Right lobe of liver (tissue), 6 donors: ENCODE results near the gene BEGAIN. TPM values are rescaled to one million over a fixed set of nuclear protein-coding genes. Genes with fewer than 3 reads are reported as not detected.

Experiments used
- ATAC-seq, 4 donors: fragments of 200-7000 bp; cut with Tn5 transposase; one replicate each; pipeline ENCODE4 v1.9.1; 2020; ENCODE audit warnings: mild to moderate bottlenecking in 4 of 4, moderate library complexity in 4 of 4
- DNase-seq, 3 donors: peaks; one replicate each; pipeline ENCODE4 v3.0.0-alpha.2; 2020
- H3K27ac ChIP-seq, 3 donors: fragments of 200-600 bp; one replicate each; pipeline ENCODE4 v1.8.0; 2022
- H3K27me3 ChIP-seq, 2 donors: fragments of 200-600 bp; one replicate each; pipeline ENCODE4 v1.8.0; 2022
- H3K36me3 ChIP-seq, 4 donors: fragments of 200-600 bp; sonication (generic) in 1 of 4; one replicate each; pipeline versions ENCODE4 v1.5.1 to v1.8.0; 2017 to 2022; ENCODE audit warnings: control low read depth in 1 of 4
- H3K4me1 ChIP-seq, 4 donors: fragments of 200-600 bp; sonication (generic) in 1 of 4; one replicate each; pipeline versions ENCODE4 v1.5.1 to v1.8.0; 2017 to 2022; ENCODE audit warnings: control low read depth in 1 of 4
- H3K4me3 ChIP-seq, 3 donors: fragments of 200-600 bp; one replicate each; pipeline ENCODE4 v1.8.0; 2022
- H3K9me3 ChIP-seq, 4 donors: fragments of 200-600 bp; sonication (generic) in 1 of 4; one replicate each; pipeline versions ENCODE4 v1.5.1 to v1.8.0; 2017 to 2022; ENCODE audit warnings: control low read depth in 1 of 4
- POLR2A ChIP-seq: fragments of 450-650 bp; IDR thresholded peaks from one replicate; pipeline ENCODE4 v1.6.1; 2017; ENCODE audit warnings: antibody characterized with exemption, mild to moderate bottlenecking
- WGBS: methylation state at CpG from one replicate; pipeline ENCODE4 v1.1.6; 2018; ENCODE audit warnings: low coverage, low lambda C conversion rate; ENCODE audit not compliant: insufficient coverage; ENCODE audit errors: missing lambda C conversion rate; 5-methylcytosine and 5-hydroxymethylcytosine counted together
- intact Hi-C, 2 donors: fragments of 100-400 bp; cut with DNase I; formaldehyde crosslinking; loops; one replicate each; pipeline versions ENCODE4 v1.11.2 to v1.14.1; 2022
- total RNA-seq, 6 experiments: library from RNA; depleted of rRNA in 2 of 6; stranded (reverse); fragments of >200 nt in 2 of 6; fragmentation: NEBNext Ultra II Directional in 3 of 6; extraction: Animal tissue kit (Norgen Biotek cat#: 25700) in 3 of 6; gene quantifications; one replicate each; pipeline versions ENCODE4 v1.1.0 to v1.2.4, GENCODE V29; 2016 to 2023
- TF ChIP-seq, protein P1 (sequence below), 4 donors: fragments of 200-600 bp in 3 of 4; fragments of 450-650 bp in 1 of 4; IDR thresholded peaks; one replicate each; pipeline versions ENCODE4 v1.5.1 to v1.8.0; 2016 to 2022; ENCODE audit warnings: antibody characterized with exemption in 4 of 4, mild to moderate bottlenecking in 2 of 4
- donor health status: DM: no; HTN: yes; CAD: no.
- donor health status: DM: no; HTN: no; CAD: no.
- donor health status: DM: no; HTN: no; CAD: no.
- donor health status: DM: no; HTN: yes; CAD: no.
- donor health status: DM: no; HTN: yes; CAD: no.

The BEGAIN gene
- total RNA-seq, 6 experiments from 2014 or later = 0.12 to 0.61 (median 0.34) TPM

DNA sequence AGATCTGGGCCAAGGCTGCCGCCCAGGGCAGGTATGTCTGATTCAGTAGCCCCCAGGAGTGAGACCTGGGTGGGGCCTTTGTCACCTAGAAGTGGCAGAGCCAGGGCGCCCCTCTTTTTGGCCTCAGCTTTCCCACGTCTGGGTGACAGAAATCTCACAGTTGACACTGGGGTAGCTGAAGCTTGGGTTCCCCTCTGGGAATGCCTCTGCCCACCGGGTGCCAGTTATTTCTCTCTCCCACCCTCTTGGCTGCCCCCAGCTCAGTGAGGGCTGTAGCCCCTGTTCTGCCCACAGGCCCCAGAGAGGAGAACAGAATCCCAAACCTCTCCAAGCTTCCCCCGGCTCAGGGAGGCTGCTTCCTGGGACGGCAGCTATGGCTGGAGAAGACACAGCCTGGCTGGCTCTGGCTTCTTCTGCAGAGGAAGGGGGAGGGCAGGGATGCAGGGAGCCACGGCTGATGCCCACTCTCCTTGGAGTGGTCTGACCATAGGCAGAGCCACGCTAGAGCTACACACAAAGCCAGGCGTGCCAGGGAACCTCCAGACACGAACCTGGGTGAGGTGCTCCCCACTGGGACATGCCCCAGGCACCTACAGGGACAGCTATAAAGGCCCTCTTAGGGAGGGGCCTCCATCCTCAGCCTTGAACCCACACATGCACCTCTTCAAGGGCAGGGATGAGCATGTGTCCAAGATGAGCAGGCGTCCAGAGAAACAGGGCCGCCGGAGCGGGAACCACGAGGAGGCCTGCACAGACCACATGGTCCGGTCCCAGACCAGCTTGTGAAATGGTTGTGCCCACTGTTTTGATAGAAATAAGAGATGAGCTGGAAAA lies 51.7 kb downstream of the BEGAIN start:
- Histone ChIP-seq H3K9me3 (no peaks in the 10 kb centered on the region), H3K4me3 (no peak overlapping the region), H3K27ac (peak overlapping the region in 2 of 3 donors; percentile 89 to 93), H3K27me3 (no peaks in the 10 kb centered on the region), H3K36me3 (no peaks in the 10 kb centered on the region), H3K4me1 (peaks cover 0 to 26% (median 9%) of the 10 kb centered on the region in 4 donors)
- ATAC-seq = no peak
- TF ChIP-seq, protein P1, sequence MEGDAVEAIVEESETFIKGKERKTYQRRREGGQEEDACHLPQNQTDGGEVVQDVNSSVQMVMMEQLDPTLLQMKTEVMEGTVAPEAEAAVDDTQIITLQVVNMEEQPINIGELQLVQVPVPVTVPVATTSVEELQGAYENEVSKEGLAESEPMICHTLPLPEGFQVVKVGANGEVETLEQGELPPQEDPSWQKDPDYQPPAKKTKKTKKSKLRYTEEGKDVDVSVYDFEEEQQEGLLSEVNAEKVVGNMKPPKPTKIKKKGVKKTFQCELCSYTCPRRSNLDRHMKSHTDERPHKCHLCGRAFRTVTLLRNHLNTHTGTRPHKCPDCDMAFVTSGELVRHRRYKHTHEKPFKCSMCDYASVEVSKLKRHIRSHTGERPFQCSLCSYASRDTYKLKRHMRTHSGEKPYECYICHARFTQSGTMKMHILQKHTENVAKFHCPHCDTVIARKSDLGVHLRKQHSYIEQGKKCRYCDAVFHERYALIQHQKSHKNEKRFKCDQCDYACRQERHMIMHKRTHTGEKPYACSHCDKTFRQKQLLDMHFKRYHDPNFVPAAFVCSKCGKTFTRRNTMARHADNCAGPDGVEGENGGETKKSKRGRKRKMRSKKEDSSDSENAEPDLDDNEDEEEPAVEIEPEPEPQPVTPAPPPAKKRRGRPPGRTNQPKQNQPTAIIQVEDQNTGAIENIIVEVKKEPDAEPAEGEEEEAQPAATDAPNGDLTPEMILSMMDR (IDR thresholded peaks at IDR 0.05) = no peak
- TF ChIP-seq POLR2A = no peak
- peak; percentile 16 to 49 (median 37) for DNase-seq
- 89% methylated on average over 3 of the region's 16 CpGs for WGBS
- intact Hi-C loops = loop anchor here in 1 of 2 donors (10.0 kb wide), 1 partner anchor 119 kb away; no protein-coding TSS in a partner anchor

GRCh38 chr14:100534528-100535286 lies 52.5 kb downstream of the BEGAIN start:
- H3K9me3 ChIP-seq = no peaks in the 10 kb centered on the region
- peak overlapping the region; percentile 21 to 93 (median 89) for H3K27ac ChIP-seq
- intact Hi-C loops = loop anchor here in 1 of 2 donors (10.0 kb wide), 1 partner anchor 120 kb away; no protein-coding TSS in a partner anchor
- peak; percentile 26 to 58 (median 54) for DNase-seq
- 0% methylated on average over 1 of the region's 13 CpGs for WGBS
- peak; percentile 37 to 56 (median 46) for ATAC-seq
- no peak for TF ChIP-seq POLR2A
- TF ChIP-seq, protein P1 (IDR thresholded peaks at IDR 0.05) = no peak
- peaks cover 0 to 26% (median 9%) of the 10 kb centered on the region in 4 donors for H3K4me1 ChIP-seq
- H3K4me3 ChIP-seq = no peak overlapping the region
- no peaks in the 10 kb centered on the region for H3K36me3 ChIP-seq
- no peaks in the 10 kb centered on the region for H3K27me3 ChIP-seq

DNA sequence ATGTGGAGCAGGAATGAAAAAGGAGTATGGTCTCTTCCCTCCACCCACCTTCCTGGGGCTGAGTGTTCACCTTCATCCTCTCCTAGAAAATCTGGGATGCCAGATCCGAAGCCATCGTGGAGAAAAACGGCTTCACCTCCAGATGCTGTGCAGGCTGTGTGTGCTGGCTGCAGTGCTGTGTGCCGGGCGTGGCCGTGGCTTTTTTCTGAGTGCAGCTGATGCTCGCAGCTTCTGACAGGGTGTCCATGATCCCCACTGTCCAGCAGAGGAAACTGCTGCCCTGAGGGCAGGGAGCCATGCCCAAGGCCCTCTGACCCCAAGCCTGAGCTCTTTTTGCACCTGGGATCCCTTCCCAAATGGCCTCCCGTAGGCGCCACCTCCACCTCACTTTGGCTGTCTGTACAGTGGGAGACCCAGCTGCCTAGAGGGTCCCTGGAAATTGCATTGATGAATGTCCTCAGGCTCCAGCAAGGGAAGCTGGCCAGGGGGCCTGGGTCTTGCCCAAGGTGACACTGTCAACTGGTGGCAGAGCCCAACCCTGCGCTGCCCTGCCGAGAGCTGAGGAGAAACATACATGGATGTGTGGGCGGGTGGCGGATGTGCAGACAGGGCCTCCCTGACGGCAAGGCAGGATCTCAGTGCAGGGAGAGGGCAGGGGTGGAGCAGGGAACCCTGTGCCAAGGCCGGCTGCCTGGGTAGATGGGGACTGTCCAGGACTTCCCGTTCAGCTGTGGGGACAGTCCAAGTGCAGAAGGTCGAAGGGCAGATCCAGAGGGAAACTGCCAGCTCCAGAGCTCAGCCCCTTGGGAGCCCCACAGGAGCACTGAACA lies 53.3 kb downstream of the BEGAIN start:
- no peak overlapping the region for H3K4me3 ChIP-seq
- WGBS = 76% methylated on average over 4 of the region's 17 CpGs
- H3K27ac ChIP-seq = peak overlapping the region; percentile 21 to 93 (median 89)
- DNase-seq (peak; percentile 86 to 93 (median 91)), ATAC-seq (peak; percentile 91 to 94 (median 92))
- H3K36me3 ChIP-seq = no peaks in the 10 kb centered on the region
- peaks cover 0 to 26% (median 9%) of the 10 kb centered on the region in 4 donors for H3K4me1 ChIP-seq
- intact Hi-C loops = loop anchor here in 1 of 2 donors (10.0 kb wide), 1 partner anchor 121 kb away; no protein-coding TSS in a partner anchor
- no peaks in the 10 kb centered on the region for H3K27me3 ChIP-seq
- TF ChIP-seq, protein P1 (IDR thresholded peaks at IDR 0.05) = no peak
- no peak for TF ChIP-seq POLR2A
- no peaks in the 10 kb centered on the region for H3K9me3 ChIP-seq
